HCT116 (cell line): ENCODE data around the gene EDA2R. TPM values are rescaled to one million over a fixed set of nuclear protein-coding genes. Genes with fewer than 3 reads are reported as not detected.

Source experiments
- ATAC-seq: fragments of 200-7000 bp; cut with Tn5 transposase; 2 replicates; pipeline ENCODE4 v1.9.1; 2020; ENCODE audit warnings: mild to moderate bottlenecking, moderate library complexity
- BruUV-seq: library from RNA; stranded (reverse); fragments of 400-500 nt; replicated peaks from 2 replicates; lab custom pipeline; 2021; lab: Mats Ljungman, UMichigan
- CTCF ChIA-PET: fragments of 300-600 bp; sonication (Branson Sonifier 250); formaldehyde crosslinking; loops from one replicate; lab custom pipeline; 2021; ENCODE audit warnings: antibody characterized with exemption; lab: Charles Lee
- POLR2A ChIA-PET: fragments of 300-600, 350-600 bp; sonication (Branson Sonifier 250); formaldehyde crosslinking; loops from one replicate; lab custom pipeline; 2021; ENCODE audit warnings: antibody characterized with exemption; lab: Charles Lee
- RAD21 ChIA-PET, 2 experiments: fragments of 300-600 bp; sonication (Branson Sonifier 250); formaldehyde crosslinking; loops; one replicate each; lab custom pipeline; 2023; ENCODE audit warnings: low total read pairs in 2 of 2; ENCODE audit not compliant: uncharacterized antibody in 2 of 2, unreplicated experiment in 2 of 2, low non-redundant PET in 1 of 2; lab: Charles Lee
- DNase-seq: peaks from one replicate; pipeline ENCODE4 v3.0.0-alpha.2; 2010; ENCODE audit warnings: low read depth, low spot score
- H2AFZ ChIP-seq: fragments of 200-600 bp; shearing (Covaris generic), sonication (generic); 2 replicates; pipeline ENCODE4 v1.6.1; 2017; ENCODE audit warnings: low read depth, mixed run types, mixed read lengths, antibody characterized with exemption, low read length; ENCODE audit not compliant: poor library complexity, severe bottlenecking
- H3K27ac ChIP-seq: 2 replicates; pipeline ENCODE4 v1.5.1; 2012; ENCODE audit warnings: low read depth, low read length
- H3K27me3 ChIP-seq: fragments of 200-600 bp; sonication (generic); 2 replicates; pipeline ENCODE4 v1.6.1; 2016; ENCODE audit warnings: mixed run types, low read length, mixed read lengths; ENCODE audit not compliant: insufficient read depth
- H3K36me3 ChIP-seq, 2 experiments: fragments of 200-500 bp in 1 of 2; fragments of 200-600 bp in 1 of 2; sonication (Bioruptor generic) in 1 of 2; sonication (generic) in 1 of 2; 2 replicates each; pipeline versions ENCODE4 v1.5.1 to v1.6.1; 2014 to 2016; ENCODE audit warnings: low read length in 2 of 2, inconsistent platforms in 1 of 2, mixed read lengths in 1 of 2, mixed run types in 1 of 2; ENCODE audit not compliant: insufficient read depth in 2 of 2, control insufficient read depth in 1 of 2
- H3K4me1 ChIP-seq, 2 experiments: fragments of 200-600 bp in 1 of 2; sonication (generic) in 1 of 2; 2 replicates each; pipeline versions ENCODE4 v1.5.1 to v1.6.1; 2012 to 2017; ENCODE audit warnings: low read length in 2 of 2, inconsistent platforms in 1 of 2, mild to moderate bottlenecking in 1 of 2, mixed read lengths in 1 of 2, mixed run types in 1 of 2, moderate library complexity in 1 of 2; ENCODE audit not compliant: insufficient read depth in 2 of 2, control insufficient read depth in 1 of 2
- H3K4me2 ChIP-seq: fragments of 200-600 bp; sonication (generic); 2 replicates; pipeline ENCODE4 v1.6.1; 2017; ENCODE audit warnings: mixed run types, low read length, mixed read lengths
- H3K4me3 ChIP-seq, 2 experiments: fragments of 200-600 bp in 1 of 2; sonication (generic) in 1 of 2; replicated peaks in 1 of 2; 2 replicates each; pipeline ENCODE4 v1.5.1; 2011 to 2016; ENCODE audit warnings: low read length in 2 of 2, control low read depth in 1 of 2, low read depth in 1 of 2, mild to moderate bottlenecking in 1 of 2, mixed read lengths in 1 of 2, mixed run types in 1 of 2
- H3K79me2 ChIP-seq: fragments of 200-600 bp; sonication (generic); 2 replicates; pipeline ENCODE4 v1.6.1; 2017; ENCODE audit warnings: mild to moderate bottlenecking, mixed run types, low read length, moderate library complexity, mixed read lengths; ENCODE audit not compliant: insufficient read depth
- H3K9ac ChIP-seq: fragments of 200-600 bp; sonication (generic); 2 replicates; pipeline ENCODE4 v1.6.1; 2016; ENCODE audit warnings: low read length, mixed read lengths
- H3K9me2 ChIP-seq: fragments of 200-600 bp; sonication (generic), shearing (Covaris generic); 2 replicates; pipeline ENCODE4 v1.6.1; 2017; ENCODE audit warnings: mixed run types, mild to moderate bottlenecking, moderate library complexity; ENCODE audit not compliant: insufficient read depth
- H3K9me3 ChIP-seq, 2 experiments: fragments of 200-500 bp in 1 of 2; fragments of 200-600 bp in 1 of 2; sonication (Bioruptor generic) in 1 of 2; sonication (generic) in 1 of 2; 2 replicates each; pipeline ENCODE4 v1.6.1; 2014 to 2017; ENCODE audit warnings: low read length in 2 of 2, mixed read lengths in 2 of 2, inconsistent platforms in 1 of 2, low read depth in 1 of 2, mild to moderate bottlenecking in 1 of 2, mixed run types in 1 of 2, moderate library complexity in 1 of 2; ENCODE audit not compliant: control insufficient read depth in 1 of 2, insufficient read depth in 1 of 2
- H4K20me1 ChIP-seq: fragments of 200-600 bp; sonication (generic), shearing (Covaris generic); 2 replicates; pipeline ENCODE4 v1.6.1; 2017; ENCODE audit warnings: mixed run types, mild to moderate bottlenecking, moderate library complexity; ENCODE audit not compliant: insufficient read depth
- ATF3 ChIP-seq: IDR thresholded peaks from 2 replicates; pipeline ENCODE4 v1.6.1; 2012
- CTCF ChIP-seq, 3 experiments: fragments of 200-600 bp in 1 of 3; sonication (generic) in 1 of 3; IDR thresholded peaks in 2 of 3; conservative IDR thresholded peaks in 1 of 3; 2 replicates each; pipeline ENCODE4 v1.5.1; 2012 to 2017; ENCODE audit warnings: low read depth in 2 of 3, low read length in 2 of 3, antibody characterized with exemption in 1 of 3, borderline replicate concordance in 1 of 3, control low read depth in 1 of 3, mild to moderate bottlenecking in 1 of 3, mixed read lengths in 1 of 3, mixed run types in 1 of 3, moderate library complexity in 1 of 3; ENCODE audit not compliant: insufficient read depth in 1 of 3
- ELF1 ChIP-seq: IDR thresholded peaks from 2 replicates; pipeline ENCODE4 v1.6.1; 2012; ENCODE audit warnings: low read depth, borderline replicate concordance
- EZH2 ChIP-seq: fragments of 200-600 bp; sonication (generic); IDR thresholded peaks from 2 replicates; pipeline ENCODE4 v1.6.1; 2017; ENCODE audit warnings: antibody characterized with exemption, mixed run types
- YY1 ChIP-seq: IDR thresholded peaks from 2 replicates; pipeline ENCODE4 v1.6.1; 2011; ENCODE audit warnings: low read length, low read depth, moderate library complexity, mild to moderate bottlenecking; ENCODE audit not compliant: insufficient replicate concordance; ENCODE audit errors: extremely low read depth
- intact Hi-C: fragments of 100-400 bp; cut with micrococcal nuclease; formaldehyde crosslinking; loops from 2 replicates; pipeline ENCODE4 v1.10.0; 2022
- total RNA-seq: library from RNA; stranded (reverse); gene quantifications from one replicate; pipeline ENCODE4 v1.2.1, GENCODE V29; 2021; ENCODE audit not compliant: unreplicated experiment
- TF ChIP-seq, protein P1 (sequence below): IDR thresholded peaks from 2 replicates; pipeline ENCODE4 v1.6.1; 2012; ENCODE audit warnings: low read depth

The EDA2R gene
- total RNA-seq, 1 experiment from 2014 or later = not detected

GRCh38 chrX:66632981-66633380 lies 5.9 kb downstream of the EDA2R start (continued):
- TF ChIP-seq CTCF (IDR thresholded peaks at IDR 0.05 in 2 of 3, conservative IDR thresholded peaks at IDR 0.05 in 1 of 3; ENCODE audit: borderline replicate concordance in 1 of 3, insufficient read depth in 1 of 3, low read depth in 2 of 3, low read length in 2 of 3) = no peak

DNA sequence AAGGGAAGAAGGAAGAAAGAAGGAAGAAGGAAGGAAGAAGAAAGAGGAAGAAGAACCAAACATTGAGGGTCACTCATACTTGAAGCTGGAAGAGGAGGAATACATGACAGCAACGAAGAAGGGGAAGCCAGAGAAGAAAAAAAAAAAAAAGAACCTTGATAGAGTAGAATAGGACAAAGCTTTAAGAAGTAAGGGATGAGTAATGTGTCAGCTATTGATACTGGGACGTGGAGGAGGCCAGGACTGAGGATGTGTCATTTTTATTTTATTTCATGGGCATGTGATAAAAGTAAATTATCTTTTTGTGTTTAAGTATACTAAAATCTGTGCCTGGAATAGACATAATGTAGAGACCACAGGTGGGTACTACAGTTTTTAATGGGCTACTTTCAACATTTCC lies 6.4 kb downstream of the EDA2R start:
- Histone ChIP-seq H3K4me1 (no peaks in the 10 kb centered on the region), H3K9ac (no peak overlapping the region), H3K9me2 (no peaks in the 10 kb centered on the region), H2AFZ (no peak overlapping the region), H3K27ac (no peak overlapping the region), H3K36me3 (no peaks in the 10 kb centered on the region), H3K4me3 (no peak overlapping the region), H3K79me2 (no peaks in the 10 kb centered on the region), H3K4me2 (no peak overlapping the region), H3K27me3 (no peaks in the 10 kb centered on the region), H3K9me3 (no peaks in the 10 kb centered on the region), H4K20me1 (no peaks in the 10 kb centered on the region)
- intact Hi-C loops = no loop called here
- no TSS peak for BruUV-seq
- TF ChIP-seq ATF3 (no peak), ELF1 (no peak), YY1 (no peak), EZH2 (no peak)
- TF ChIP-seq, protein P1, sequence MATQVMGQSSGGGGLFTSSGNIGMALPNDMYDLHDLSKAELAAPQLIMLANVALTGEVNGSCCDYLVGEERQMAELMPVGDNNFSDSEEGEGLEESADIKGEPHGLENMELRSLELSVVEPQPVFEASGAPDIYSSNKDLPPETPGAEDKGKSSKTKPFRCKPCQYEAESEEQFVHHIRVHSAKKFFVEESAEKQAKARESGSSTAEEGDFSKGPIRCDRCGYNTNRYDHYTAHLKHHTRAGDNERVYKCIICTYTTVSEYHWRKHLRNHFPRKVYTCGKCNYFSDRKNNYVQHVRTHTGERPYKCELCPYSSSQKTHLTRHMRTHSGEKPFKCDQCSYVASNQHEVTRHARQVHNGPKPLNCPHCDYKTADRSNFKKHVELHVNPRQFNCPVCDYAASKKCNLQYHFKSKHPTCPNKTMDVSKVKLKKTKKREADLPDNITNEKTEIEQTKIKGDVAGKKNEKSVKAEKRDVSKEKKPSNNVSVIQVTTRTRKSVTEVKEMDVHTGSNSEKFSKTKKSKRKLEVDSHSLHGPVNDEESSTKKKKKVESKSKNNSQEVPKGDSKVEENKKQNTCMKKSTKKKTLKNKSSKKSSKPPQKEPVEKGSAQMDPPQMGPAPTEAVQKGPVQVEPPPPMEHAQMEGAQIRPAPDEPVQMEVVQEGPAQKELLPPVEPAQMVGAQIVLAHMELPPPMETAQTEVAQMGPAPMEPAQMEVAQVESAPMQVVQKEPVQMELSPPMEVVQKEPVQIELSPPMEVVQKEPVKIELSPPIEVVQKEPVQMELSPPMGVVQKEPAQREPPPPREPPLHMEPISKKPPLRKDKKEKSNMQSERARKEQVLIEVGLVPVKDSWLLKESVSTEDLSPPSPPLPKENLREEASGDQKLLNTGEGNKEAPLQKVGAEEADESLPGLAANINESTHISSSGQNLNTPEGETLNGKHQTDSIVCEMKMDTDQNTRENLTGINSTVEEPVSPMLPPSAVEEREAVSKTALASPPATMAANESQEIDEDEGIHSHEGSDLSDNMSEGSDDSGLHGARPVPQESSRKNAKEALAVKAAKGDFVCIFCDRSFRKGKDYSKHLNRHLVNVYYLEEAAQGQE = no peak
- ChIA-PET RAD21 (no interaction called here), POLR2A (no interaction called here), CTCF (no interaction called here)
- DNase-seq (no peak), ATAC-seq (no peak)
